ENCODE results near the gene OCSTAMP.

DNA sequence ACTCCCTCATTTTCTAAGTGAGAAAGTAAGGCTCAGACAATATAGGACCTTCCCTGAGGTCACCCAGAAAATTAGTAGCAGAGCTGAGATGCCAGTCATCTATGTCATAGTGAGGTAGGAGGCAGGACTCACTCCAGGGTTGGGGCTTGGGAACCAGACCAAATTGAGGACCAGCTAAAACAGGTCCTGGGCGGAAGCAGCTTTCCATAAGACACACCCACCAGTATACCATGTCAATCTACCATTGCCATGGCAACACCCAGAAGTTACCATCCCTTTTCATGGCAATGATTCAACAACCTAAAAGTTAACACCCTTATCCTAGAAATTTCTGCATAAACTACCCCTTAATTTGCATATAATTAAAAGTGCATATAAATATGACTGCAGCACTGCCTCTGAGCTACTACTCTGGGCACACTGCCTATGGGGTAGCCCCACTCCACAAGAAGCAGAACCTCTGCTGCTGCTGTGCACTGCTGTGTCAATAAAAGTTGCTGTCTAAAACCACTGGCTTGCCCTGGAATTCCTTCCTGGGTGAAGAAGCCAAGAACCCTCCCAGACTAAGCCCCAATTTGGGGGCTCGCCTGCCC lies 30.3 kb upstream of the OCSTAMP start:
- TF ChIP-seq, protein P1, sequence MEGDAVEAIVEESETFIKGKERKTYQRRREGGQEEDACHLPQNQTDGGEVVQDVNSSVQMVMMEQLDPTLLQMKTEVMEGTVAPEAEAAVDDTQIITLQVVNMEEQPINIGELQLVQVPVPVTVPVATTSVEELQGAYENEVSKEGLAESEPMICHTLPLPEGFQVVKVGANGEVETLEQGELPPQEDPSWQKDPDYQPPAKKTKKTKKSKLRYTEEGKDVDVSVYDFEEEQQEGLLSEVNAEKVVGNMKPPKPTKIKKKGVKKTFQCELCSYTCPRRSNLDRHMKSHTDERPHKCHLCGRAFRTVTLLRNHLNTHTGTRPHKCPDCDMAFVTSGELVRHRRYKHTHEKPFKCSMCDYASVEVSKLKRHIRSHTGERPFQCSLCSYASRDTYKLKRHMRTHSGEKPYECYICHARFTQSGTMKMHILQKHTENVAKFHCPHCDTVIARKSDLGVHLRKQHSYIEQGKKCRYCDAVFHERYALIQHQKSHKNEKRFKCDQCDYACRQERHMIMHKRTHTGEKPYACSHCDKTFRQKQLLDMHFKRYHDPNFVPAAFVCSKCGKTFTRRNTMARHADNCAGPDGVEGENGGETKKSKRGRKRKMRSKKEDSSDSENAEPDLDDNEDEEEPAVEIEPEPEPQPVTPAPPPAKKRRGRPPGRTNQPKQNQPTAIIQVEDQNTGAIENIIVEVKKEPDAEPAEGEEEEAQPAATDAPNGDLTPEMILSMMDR (IDR thresholded peaks at IDR 0.05; ENCODE audit: poor library complexity), result no peak
- TF ChIP-seq EZH2 (IDR thresholded peaks at IDR 0.05; ENCODE audit: borderline replicate concordance), result no peak

Measured in hepatocyte (in vitro differentiated cells).